Measurements from ENCODE around the gene TMC4. TPM values are rescaled to one million over a fixed set of nuclear protein-coding genes. Genes with fewer than 3 reads are reported as not detected.
"Not testable (repeated sequence)": the region's sequence is repeated elsewhere in the genome, so short reads cannot be mapped to it uniquely, and the experiment has no call there.

TMC4 gene
- total and polyA plus RNA-seq, 3 donors from 2014 or later = 0.31 to 4.1 (median 0.43) TPM

DNA sequence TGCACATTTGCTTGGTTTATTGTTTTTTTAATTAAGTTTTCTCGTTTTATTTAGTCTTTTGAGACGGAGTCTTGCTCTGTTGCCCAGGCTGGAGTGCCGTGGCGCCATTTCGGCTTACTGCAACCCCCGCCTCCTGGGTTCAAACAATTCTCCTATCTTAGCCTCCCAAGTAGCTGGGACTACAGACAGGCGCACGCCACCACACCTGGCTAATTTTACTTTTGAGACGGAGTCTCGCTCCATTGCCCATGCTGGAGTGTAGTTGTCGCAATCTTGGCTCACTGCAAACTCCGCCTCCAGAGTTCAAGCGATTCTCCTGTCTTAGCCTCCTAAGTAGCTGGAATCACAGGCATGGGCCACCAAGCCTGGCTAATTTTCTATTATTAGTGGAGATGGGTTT, 29.0 kb upstream of the TMC4 start:
- TF ChIP-seq, protein P1, sequence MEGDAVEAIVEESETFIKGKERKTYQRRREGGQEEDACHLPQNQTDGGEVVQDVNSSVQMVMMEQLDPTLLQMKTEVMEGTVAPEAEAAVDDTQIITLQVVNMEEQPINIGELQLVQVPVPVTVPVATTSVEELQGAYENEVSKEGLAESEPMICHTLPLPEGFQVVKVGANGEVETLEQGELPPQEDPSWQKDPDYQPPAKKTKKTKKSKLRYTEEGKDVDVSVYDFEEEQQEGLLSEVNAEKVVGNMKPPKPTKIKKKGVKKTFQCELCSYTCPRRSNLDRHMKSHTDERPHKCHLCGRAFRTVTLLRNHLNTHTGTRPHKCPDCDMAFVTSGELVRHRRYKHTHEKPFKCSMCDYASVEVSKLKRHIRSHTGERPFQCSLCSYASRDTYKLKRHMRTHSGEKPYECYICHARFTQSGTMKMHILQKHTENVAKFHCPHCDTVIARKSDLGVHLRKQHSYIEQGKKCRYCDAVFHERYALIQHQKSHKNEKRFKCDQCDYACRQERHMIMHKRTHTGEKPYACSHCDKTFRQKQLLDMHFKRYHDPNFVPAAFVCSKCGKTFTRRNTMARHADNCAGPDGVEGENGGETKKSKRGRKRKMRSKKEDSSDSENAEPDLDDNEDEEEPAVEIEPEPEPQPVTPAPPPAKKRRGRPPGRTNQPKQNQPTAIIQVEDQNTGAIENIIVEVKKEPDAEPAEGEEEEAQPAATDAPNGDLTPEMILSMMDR (IDR thresholded peaks at IDR 0.05) = no peak
- TF ChIP-seq POLR2A (IDR thresholded peaks at IDR 0.05) = no peak
- H3K4me1 ChIP-seq = peaks cover 41% of the 10 kb centered on the region
- 56 to 76% methylated on average over 13 of the region's 13 CpGs for WGBS, 2 donors
- intact Hi-C loops (cut with DNase I; ENCODE audit: low total_unique reads) = no loop called here
- no peak overlapping the region for H3K4me3 ChIP-seq
- H3K36me3 ChIP-seq (ENCODE audit: low read depth, missing control alignments) = no peaks in the 10 kb centered on the region
- H3K27me3 ChIP-seq = no peaks in the 10 kb centered on the region
- H3K9me3 ChIP-seq = no peaks in the 10 kb centered on the region
- H3K27ac ChIP-seq = peak overlapping the region; percentile 93 to 95
- DNase-seq = no peak

DNA sequence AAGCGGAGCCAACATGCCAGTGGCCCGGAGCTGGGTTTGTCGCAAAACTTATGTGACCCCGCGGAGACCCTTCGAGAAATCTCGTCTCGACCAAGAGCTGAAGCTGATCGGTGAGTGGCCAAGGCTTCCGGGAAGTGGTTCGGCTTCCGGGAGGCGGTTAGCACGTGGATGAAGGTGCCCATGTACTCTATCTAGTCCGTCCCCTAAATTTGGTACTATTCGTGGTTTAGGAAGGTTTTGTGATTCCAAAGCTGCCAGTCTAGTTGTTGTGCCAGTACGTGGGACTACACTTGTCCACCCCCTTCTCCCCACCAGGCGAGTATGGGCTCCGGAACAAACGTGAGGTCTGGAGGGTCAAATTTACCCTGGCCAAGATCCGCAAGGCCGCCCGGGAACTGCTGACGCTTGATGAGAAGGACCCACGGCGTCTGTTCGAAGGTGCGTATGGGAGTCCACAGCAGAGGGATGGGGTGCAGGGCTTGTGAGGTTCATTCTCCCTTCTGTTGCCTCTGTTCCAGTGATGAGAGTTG, 28.3 kb upstream of the TMC4 start:
- Histone ChIP-seq H3K27me3 (no peaks in the 10 kb centered on the region), H3K4me1 (peaks cover 38% of the 10 kb centered on the region), H3K4me3 (peak overlapping the region; percentile 69 to 77), H3K9me3 (no peaks in the 10 kb centered on the region), H3K27ac (peak overlapping the region; percentile 93 to 95), H3K36me3 (ENCODE audit: low read depth, missing control alignments) (no peaks in the 10 kb centered on the region)
- TF ChIP-seq POLR2A (IDR thresholded peaks at IDR 0.05) = no peak
- TF ChIP-seq, protein P1 (IDR thresholded peaks at IDR 0.05) = no peak
- intact Hi-C loops (cut with DNase I; ENCODE audit: low total_unique reads) = no loop called here
- 1 to 2% methylated on average over 21 to 28 of the region's 28 CpGs for WGBS, 2 donors
- DNase-seq = no peak

DNA sequence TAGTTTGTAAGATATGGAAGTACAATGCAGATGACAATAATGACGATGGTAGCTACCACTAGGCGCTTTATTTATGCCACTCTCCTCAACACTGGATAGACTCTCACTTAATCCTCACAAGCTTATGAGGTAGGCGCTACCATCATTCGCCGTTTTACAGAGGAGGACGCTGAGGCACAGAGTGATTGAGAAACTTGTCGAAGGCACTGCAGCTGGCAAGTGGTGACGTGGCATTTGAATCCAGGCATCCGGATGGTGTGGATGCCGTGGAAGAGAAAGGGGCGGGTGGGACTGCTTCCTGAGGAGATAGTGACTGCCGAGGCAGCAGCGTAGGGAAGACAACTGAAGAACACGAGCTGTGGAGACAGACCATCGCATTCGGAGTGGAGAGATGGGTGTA, 26.4 kb upstream of the TMC4 start:
- H3K4me3 ChIP-seq = peak overlapping the region; percentile 69 to 77
- H3K4me1 ChIP-seq = peaks cover 30% of the 10 kb centered on the region
- 63 to 68% methylated on average over 16 of the region's 16 CpGs for WGBS, 2 donors
- H3K9me3 ChIP-seq = no peaks in the 10 kb centered on the region
- no peaks in the 10 kb centered on the region for H3K36me3 ChIP-seq (ENCODE audit: low read depth, missing control alignments)
- TF ChIP-seq POLR2A (IDR thresholded peaks at IDR 0.05) = no peak
- TF ChIP-seq, protein P1 (IDR thresholded peaks at IDR 0.05) = no peak
- intact Hi-C loops (cut with DNase I; ENCODE audit: low total_unique reads) = no loop called here
- DNase-seq = no peak
- peak overlapping the region; percentile 93 to 95 for H3K27ac ChIP-seq
- H3K27me3 ChIP-seq = no peaks in the 10 kb centered on the region

DNA sequence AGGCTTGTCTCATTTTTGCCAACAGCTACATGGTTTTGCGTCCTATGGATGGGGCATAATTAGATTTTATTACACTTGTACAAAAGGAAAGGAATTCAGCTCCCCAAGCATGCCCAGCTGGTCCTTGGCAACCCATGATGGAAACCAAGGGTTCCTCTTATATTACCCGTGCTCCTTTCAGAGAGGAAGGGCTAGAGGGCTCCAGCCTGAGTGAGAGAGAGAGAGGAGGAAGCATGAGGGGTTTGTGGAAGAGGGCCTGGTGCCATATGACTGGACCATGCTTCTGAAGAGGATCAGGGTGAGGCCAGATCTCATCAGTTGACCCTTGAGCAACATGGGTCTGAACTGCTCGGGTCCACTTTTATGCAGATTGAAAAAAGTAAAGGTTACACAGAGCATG, 24.2 kb upstream of the TMC4 start:
- TF ChIP-seq, protein P1 (IDR thresholded peaks at IDR 0.05) = no peak
- TF ChIP-seq POLR2A (IDR thresholded peaks at IDR 0.05) = no peak
- Histone ChIP-seq H3K36me3 (ENCODE audit: low read depth, missing control alignments) (no peaks in the 10 kb centered on the region), H3K4me3 (no peak overlapping the region), H3K4me1 (peaks cover 9% of the 10 kb centered on the region), H3K9me3 (no peaks in the 10 kb centered on the region), H3K27me3 (no peaks in the 10 kb centered on the region), H3K27ac (no peak overlapping the region)
- no peak for DNase-seq
- intact Hi-C loops (cut with DNase I; ENCODE audit: low total_unique reads) = no loop called here
- 90 to 93% methylated on average over 3 of the region's 3 CpGs for WGBS, 2 donors

DNA sequence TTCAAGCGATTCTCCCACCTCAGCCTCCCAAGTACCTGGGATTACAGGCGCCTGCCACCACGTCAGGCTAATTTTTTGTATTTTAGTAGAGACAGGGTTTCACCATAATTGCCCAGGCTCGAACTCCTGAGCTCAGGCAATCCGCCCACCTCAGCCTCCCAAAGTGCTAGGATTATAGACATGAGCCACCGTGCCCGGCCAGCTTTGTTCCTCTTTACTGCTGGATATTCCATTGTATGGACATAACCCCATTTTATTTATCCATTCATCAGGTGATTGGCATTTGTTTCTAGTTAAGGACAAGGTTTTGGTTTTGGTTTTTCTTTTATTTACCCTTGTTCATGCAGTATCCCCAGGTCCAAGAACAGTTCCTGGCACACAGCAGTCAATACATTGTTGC, 23.6 kb upstream of the TMC4 start:
- no peak overlapping the region for H3K27ac ChIP-seq
- no peak overlapping the region for H3K4me3 ChIP-seq
- WGBS, 2 donors = 91 to 92% methylated on average over 7 of the region's 7 CpGs
- no peaks in the 10 kb centered on the region for H3K9me3 ChIP-seq
- no peaks in the 10 kb centered on the region for H3K36me3 ChIP-seq (ENCODE audit: low read depth, missing control alignments)
- intact Hi-C loops (cut with DNase I; ENCODE audit: low total_unique reads) = no loop called here
- peaks cover 8% of the 10 kb centered on the region for H3K4me1 ChIP-seq
- no peak for DNase-seq
- TF ChIP-seq, protein P1 (IDR thresholded peaks at IDR 0.05) = no peak
- TF ChIP-seq POLR2A (IDR thresholded peaks at IDR 0.05) = no peak
- no peaks in the 10 kb centered on the region for H3K27me3 ChIP-seq

DNA sequence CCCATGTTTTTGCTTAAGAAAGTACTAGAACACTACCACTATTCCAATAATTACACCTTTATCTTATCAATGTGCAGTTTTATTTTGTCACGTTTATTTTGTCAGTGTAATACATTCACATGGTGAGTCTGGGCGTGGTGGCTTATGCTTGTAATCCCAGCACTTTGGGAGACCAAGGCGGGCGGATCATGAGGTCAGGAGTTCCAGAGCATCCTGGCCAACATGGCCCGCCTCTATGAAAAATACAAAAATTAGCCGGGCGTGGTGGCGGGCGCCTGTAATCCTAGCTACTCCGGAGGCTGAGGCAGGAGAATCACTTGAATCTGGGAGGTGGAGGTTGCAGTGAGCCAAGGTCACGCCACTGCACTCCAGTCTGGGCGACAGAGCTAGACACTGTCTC, 21.5 kb upstream of the TMC4 start:
- WGBS, 2 donors = 89 to 91% methylated on average over 12 of the region's 12 CpGs
- H3K27ac ChIP-seq; DNase-seq; intact Hi-C loops (cut with DNase I; ENCODE audit: low total_unique reads); H3K9me3 ChIP-seq; H3K27me3 ChIP-seq; H3K36me3 ChIP-seq (ENCODE audit: low read depth, missing control alignments); H3K4me1 ChIP-seq; H3K4me3 ChIP-seq: not testable (repeated sequence)

Measured in testis (tissue), 3 donors.